HG03378 (cell line): ENCODE results near the gene IAH1.

ENCODE experiments used
- ATAC-seq: cut with Tn5 transposase; IDR thresholded peaks from one replicate; pipeline ENCODE4 v1.9.1; 2021; ENCODE audit warnings: mild to moderate bottlenecking, moderate library complexity; ENCODE audit not compliant: unreplicated experiment

Gene IAH1

DNA sequence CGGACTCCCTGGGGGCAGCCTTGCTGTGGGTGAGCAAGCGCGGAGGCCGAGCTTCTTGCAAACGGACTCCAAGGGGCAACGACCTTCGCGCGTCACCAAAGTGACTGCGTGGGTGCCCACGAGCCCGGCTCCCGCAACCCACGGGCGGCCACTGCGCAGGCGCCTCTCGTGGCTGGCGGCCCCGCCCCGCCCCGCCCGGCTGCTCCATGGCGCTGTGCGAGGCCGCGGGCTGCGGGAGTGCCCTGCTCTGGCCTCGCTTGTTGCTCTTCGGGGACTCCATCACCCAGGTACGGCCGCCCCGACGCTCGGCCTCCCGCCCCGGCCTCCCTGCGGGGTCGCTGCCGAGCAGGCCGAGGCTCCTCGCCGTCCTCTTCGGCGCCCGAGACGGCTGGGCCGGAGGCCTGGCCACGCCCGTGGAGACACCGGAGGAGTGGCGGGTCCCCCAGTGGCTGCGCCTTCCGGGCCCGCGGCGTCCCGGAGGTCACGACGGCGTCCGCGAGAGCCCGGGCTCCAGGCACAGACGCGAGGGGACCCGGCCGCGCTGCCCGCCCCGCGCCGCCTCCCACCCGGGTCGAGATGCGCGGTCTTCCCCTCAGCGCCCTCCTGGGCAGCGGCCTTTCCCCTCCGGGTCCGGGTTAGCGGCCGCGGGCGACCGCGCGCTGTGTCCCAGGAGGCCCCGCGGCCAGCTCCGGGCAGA lies at the start of gene IAH1:
IAH1 (plus strand) TSS at position 191 of the 697 bp plus-strand sequence; CDS start at position 207, 16 bp downstream.
- ATAC-seq: peak; percentile 53

GRCh38 chr2:9428965-9429577 lies 45.3 kb upstream of the IAH1 start:
- no peak for ATAC-seq

DNA sequence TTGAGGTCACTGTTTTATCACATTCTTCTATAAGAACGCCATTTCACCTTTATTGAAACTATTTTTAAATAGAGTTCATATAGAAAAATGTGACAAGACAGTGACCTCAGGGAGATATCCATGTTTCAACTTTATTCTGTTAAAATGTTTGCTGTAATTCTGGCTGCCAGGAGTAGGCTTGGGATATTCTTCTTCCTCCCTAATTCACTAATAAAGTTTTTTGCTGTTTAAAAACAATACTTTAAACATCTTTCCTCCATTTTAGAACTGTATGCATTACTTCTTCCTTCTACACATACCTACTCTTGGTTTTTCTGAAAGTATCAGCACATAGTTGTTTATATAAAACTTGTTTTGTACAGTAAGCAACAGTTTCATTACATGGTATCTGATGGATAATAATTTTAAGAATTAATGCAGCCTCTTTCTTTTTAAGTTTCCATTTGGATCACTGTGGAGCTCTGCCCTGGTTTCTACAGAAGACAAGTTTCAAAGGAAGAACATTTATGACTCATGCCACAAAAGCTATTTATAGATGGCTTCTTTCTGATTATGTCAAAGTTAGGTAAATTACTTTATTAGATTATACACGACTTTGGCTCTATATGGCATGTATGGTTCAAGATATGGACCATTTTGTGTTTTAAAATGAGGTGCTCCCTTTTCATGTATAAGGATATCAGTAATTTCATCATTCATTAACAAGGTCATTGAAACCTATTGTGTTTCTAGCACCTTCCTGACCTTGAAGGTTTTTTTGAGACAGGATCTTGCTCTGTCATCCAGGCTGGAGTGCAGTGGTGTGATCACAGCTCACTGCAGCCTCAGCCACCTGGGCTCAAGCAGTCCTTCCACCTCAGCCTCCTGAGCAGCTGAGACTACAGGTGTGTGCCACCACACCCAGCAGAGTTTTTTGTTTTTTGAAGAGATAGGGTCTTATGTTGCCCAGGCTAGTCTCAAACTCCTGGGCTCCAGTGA lies 43.7 kb upstream of the IAH1 start:
- no peak for ATAC-seq

DNA sequence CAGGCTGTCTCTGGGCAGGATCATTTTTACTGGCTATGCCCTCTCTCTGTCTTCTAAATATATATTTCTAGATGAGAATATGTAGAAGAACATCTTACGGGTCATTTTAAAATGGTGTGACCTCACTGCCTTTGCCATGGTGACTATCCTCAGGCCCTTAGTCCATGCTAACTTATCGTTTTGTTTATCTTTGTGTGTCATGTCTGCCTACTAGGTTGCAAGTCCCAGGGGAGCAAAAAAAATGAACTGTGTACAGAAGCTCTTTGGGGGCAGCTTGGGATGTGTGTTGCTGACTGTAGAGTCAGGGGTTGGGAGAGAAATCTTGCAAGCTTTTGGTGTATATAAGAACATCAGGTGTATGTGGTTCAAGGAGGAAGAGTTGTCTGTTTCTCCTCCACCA lies 39.9 kb upstream of the IAH1 start:
- ATAC-seq: no peak

- ATAC-seq: no peak
Measured at GRCh38 chr2:9439536-9439935, 34.8 kb upstream of the IAH1 start.

DNA sequence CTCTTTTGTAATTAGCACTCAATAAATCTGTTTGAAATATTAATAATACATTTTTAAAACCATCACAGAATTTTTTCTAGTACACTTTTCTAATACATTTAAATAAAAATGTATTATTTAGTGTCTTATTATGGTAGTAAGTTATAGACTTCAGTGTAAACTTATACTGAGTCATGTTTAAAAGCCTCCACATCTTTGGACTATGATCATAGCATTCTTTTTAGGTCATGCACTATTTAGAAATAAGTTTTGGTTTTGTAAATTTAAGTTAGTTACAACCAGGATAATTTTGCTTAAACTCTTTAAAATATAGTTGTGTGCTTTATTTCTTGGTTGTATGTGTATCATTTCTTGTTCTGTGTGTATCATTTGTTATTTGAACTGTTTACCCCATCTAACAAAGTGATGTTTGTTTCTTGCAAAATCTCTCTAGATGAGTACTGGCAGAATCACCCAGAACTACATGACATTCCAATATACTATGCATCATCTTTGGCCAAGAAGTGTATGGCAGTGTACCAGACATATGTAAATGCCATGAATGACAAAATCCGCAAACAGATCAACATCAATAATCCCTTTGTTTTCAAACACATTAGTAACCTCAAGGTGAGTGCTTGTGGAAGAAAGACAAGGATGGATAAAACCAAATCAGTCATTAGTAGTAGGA lies 34.2 kb upstream of the IAH1 start:
- no peak for ATAC-seq

DNA sequence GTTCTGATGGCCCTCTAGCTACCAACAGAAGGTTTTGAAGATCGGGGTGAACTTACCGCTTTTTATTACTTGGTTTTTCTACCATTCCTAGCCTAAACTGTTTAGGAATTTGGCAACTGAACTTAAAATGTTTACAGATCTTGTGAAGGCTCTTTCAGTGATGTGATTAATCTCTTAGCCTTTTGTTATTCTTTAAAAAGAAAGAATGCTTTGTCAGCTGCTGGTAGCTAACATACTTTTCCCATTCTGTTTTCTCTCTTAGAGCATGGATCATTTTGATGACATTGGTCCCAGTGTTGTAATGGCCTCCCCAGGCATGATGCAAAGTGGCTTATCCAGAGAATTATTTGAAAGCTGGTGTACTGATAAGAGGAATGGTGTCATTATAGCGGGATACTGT lies 32.8 kb upstream of the IAH1 start:
- no peak for ATAC-seq

GRCh38 chr2:9443526-9443925 lies 30.8 kb upstream of the IAH1 start:
- ATAC-seq: no peak

DNA sequence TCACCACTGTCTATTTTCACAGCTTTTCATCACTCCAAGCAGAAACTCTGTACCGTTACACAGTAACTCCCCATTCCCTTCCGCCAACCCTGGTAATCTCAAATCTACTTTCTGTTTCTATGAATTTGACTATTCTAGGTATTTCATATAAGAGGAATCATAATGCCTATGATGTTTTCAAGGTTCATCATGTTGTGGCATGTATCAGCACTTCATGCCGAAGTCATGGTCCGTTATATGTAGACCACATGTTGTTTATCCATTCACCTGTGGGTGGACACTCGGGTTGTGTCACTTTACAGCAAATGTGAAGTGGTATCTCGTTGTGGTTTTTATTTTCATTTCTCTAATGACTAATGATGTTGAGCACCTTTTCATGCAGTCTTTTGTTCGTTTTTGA lies 29.3 kb upstream of the IAH1 start:
- ATAC-seq: no peak

DNA sequence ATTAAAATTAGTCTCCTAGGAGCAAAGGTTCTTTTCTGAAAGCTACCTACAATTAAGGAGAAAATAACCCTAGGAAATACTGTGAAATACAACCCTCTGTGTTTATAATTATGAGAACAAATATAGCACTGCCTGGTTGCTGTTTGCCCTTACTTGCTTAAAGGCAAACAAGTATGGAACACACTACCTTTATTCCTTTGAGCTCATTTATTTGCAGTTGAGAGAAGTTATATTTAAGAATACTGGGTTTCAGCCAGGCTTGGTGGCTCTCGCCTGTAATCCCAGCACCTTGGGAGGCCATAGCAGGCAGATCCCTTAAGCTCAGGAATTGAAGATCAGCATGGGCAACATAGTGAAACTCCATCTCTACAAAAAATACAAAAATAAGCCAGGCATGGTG lies 23.1 kb upstream of the IAH1 start:
- ATAC-seq: no peak

DNA sequence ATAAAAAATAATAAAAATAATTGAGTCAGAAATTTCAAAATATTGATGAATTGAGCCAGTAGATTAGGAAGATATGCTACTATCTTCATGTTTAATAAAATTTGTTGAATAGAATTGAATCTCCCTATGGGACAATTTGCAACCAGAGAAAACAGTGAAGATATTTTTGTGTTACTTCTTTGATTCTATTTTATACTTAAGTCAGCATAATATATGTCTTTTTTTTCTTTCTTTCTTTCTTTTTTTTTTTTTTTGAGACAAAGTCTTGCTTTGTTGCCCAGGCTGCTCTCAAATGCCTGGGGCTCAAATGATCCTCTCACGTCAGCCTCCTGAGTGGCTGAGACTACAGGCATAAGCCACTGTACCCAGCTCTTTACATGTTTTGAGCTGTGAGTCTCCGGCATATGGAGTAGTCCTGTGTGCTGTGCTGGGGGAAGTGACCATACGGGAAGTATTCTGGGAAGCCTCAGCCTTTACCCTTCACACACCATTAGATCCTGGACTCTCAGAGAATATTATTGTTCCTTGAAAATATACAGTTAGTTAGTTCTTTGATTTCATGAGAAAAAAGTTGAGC lies 13.8 kb upstream of the IAH1 start:
- no peak for ATAC-seq

- no peak for ATAC-seq
Measured at GRCh38 chr2:9461079-9461478, 13.3 kb upstream of the IAH1 start.

GRCh38 chr2:9462313-9462712 lies 12.0 kb upstream of the IAH1 start:
- no peak for ATAC-seq

DNA sequence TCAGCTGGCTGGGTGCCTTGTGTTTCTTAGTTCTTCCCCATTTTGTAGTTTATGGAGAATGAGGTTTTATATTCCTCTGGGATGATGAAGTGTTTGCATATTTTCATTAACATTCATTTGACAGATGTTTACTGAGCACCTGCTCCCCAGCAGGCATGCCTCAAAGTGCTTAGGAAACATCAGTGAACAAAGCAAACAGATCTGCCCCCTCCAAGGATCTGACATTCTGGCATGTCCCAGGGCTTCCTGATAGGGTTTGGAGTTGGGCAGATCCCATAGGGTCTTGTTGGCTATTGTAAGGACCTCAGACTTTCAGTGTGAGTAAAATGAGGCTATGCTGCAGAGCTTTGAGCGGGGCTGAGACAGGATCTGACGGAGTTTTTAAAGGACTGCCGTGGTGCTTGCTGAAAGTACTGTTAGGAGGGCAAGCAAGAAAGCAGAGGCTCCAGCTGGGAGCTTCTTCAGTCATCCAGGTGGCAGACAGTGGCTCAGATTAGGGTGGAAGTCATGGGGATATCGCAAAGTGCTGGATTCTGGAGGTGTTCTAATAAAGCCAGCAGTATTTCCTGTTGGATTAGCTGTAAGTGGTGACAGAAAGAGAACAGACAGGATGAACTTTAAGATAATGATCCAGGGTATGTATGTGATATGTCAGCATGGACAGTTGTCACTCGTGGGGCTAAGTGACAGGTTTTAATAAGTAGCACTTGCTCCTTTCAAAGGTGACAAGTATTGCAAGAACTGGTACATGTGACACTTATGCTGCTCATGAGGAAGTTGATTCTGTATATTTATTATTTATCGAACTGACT lies 11.3 kb upstream of the IAH1 start:
- ATAC-seq: no peak

- no peak for ATAC-seq
Measured at GRCh38 chr2:9463698-9464034, 10.7 kb upstream of the IAH1 start.

GRCh38 chr2:9465170-9465569 lies 9.2 kb upstream of the IAH1 start:
- no peak for ATAC-seq

GRCh38 chr2:9466147-9466683 lies 8.1 kb upstream of the IAH1 start:
- ATAC-seq: no peak

GRCh38 chr2:9467687-9468086 lies 6.7 kb upstream of the IAH1 start:
- no peak for ATAC-seq

DNA sequence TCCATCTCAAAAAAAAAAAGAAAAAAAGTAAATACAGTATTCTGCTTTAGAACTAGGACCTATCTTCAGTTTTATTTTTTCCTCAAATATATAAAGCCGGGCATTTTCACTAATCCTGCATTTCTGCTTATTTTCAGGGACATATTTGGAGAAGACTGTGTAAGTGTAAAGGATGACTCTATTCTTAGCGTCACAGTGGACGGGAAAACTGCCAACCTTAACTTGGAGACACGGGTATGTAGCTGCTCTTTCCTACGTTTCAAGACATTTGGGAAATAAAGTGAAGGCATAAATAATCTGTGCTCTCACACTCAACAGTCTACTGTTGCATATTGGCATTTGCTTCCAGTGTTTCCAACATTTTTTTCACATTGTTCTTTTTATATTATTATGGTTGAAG lies 3.1 kb upstream of the IAH1 start:
- no peak for ATAC-seq

GRCh38 chr2:9472511-9472910 lies 1.8 kb upstream of the IAH1 start:
- no peak for ATAC-seq
